Testis (tissue), 3 donors: ENCODE results near the gene OR5P2. TPM values are rescaled to one million over a fixed set of nuclear protein-coding genes. Genes with fewer than 3 reads are reported as not detected.
"Not testable (repeated sequence)": the region's sequence is repeated elsewhere in the genome, so short reads cannot be mapped to it uniquely, and the experiment has no call there.

ENCODE experiments used
- DNase-seq: peaks from one replicate; pipeline ENCODE4 v3.0.0-alpha.2; 2019
- H3K27ac ChIP-seq, 2 donors: fragments of 200-600 bp; sonication (generic); one replicate each; pipeline ENCODE4 v1.5.1; 2019
- H3K27me3 ChIP-seq: fragments of 200-600 bp; sonication (generic); one replicate; pipeline ENCODE4 v1.5.1; 2019
- H3K36me3 ChIP-seq: fragments of 200-600 bp; sonication (generic); one replicate; pipeline ENCODE4 v1.5.1; 2017; ENCODE audit warnings: low read depth; ENCODE audit errors: missing control alignments
- H3K4me1 ChIP-seq: fragments of 200-600 bp; sonication (generic); one replicate; pipeline ENCODE4 v1.5.1; 2019
- H3K4me3 ChIP-seq, 2 donors: fragments of 200-600 bp; sonication (generic); one replicate each; pipeline ENCODE4 v1.5.1; 2017 to 2019
- H3K9me3 ChIP-seq: fragments of 200-600 bp; sonication (generic); one replicate; pipeline ENCODE4 v1.5.1; 2017
- POLR2A ChIP-seq: fragments of 450-650 bp; IDR thresholded peaks from one replicate; pipeline ENCODE4 v1.6.1; 2017; ENCODE audit warnings: antibody characterized with exemption, mild to moderate bottlenecking, moderate library complexity
- WGBS, 2 donors: methylation state at CpG; one replicate each; pipeline ENCODE4 v1.1.5; 2018; 5-methylcytosine and 5-hydroxymethylcytosine counted together
- intact Hi-C: fragments of 100-400 bp; cut with DNase I; formaldehyde crosslinking; loops from one replicate; pipeline ENCODE4 v1.15.1; 2023; ENCODE audit warnings: low total_unique reads
- polyA plus RNA-seq: library from polyadenylated mRNA; stranded (reverse); fragments of 350-450 nt; fragmentation: Illumina TruSeq; extraction: RNeasy Lipid Tissue Mini Kit (QIAGEN cat#74804); gene quantifications from one replicate; pipeline ENCODE4 v1.2.3, GENCODE V29; 2014; ENCODE audit warnings: low read depth, low replicate concordance; ENCODE audit not compliant: insufficient read depth
- total RNA-seq, 2 donors: library from RNA; depleted of rRNA; stranded (reverse); fragments of >200 nt; gene quantifications; one replicate each; pipeline ENCODE4 v1.2.3, GENCODE V29; 2016
- TF ChIP-seq, protein P1 (sequence below), 3 experiments: fragments of 450-650 bp in 2 of 3; fragments of 200-600 bp in 1 of 3; sonication (generic) in 1 of 3; IDR thresholded peaks; one replicate each; pipeline ENCODE4 v1.5.1; 2016 to 2019; ENCODE audit warnings: antibody characterized with exemption in 3 of 3, mild to moderate bottlenecking in 2 of 3, moderate library complexity in 1 of 3

The OR5P2 gene
- total and polyA plus RNA-seq, 3 donors from 2014 or later = 0.62 TPM; not detected in 2

DNA sequence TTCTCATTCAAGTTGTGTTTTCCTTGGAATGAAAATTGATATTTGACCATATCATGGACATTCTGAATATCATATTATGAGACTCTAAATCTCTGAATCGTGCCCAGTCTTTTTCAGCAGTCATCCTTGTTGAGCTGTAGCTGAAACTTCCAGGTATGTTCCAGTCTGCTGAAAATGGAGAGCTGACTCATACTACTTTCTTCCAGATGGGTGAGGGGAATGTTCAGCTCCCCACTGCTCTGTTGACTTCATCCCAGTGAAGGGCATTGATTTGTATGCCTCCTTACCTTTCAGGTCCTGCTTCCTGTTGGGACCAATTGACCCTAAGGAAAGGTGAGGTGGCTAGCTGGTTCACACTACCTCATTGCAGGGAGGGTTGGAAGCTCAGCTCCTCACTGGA, 3.5 kb downstream of the OR5P2 start:
- no peak overlapping the region for H3K27ac ChIP-seq
- H3K36me3 ChIP-seq = no peaks in the 10 kb centered on the region
- DNase-seq = no peak
- H3K4me1 ChIP-seq = no peaks in the 10 kb centered on the region
- H3K4me3 ChIP-seq = no peak overlapping the region
- intact Hi-C loops = no loop called here
- TF ChIP-seq POLR2A = no peak
- TF ChIP-seq, protein P1, sequence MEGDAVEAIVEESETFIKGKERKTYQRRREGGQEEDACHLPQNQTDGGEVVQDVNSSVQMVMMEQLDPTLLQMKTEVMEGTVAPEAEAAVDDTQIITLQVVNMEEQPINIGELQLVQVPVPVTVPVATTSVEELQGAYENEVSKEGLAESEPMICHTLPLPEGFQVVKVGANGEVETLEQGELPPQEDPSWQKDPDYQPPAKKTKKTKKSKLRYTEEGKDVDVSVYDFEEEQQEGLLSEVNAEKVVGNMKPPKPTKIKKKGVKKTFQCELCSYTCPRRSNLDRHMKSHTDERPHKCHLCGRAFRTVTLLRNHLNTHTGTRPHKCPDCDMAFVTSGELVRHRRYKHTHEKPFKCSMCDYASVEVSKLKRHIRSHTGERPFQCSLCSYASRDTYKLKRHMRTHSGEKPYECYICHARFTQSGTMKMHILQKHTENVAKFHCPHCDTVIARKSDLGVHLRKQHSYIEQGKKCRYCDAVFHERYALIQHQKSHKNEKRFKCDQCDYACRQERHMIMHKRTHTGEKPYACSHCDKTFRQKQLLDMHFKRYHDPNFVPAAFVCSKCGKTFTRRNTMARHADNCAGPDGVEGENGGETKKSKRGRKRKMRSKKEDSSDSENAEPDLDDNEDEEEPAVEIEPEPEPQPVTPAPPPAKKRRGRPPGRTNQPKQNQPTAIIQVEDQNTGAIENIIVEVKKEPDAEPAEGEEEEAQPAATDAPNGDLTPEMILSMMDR (IDR thresholded peaks at IDR 0.05) = no peak
- H3K27me3 ChIP-seq = no peaks in the 10 kb centered on the region
- 20 to 50% methylated on average over 1 of the region's 1 CpG for WGBS, 2 donors
- H3K9me3 ChIP-seq = no peaks in the 10 kb centered on the region

DNA sequence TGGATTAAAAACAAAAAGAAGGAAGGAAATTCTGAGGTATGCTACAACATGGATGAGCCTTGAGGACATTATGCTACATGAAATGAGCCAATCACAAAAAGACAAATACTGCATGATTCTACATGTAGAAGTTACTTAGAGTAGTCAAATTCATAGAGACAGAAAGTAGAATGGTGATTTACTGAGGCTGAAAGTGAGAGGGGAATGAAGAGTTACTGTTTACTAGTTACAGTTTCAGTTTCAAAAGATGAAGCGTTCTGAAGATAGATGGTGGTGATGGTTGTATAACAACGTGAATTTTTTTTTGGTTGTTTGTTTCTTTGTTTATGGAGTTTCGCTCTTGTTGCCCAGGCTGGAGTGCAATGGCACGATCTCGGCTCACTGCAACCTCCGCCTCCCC, 9.5 kb downstream of the OR5P2 start:
- 73 to 79% methylated on average over 6 of the region's 6 CpGs for WGBS, 2 donors
- H3K36me3 ChIP-seq = no peaks in the 10 kb centered on the region
- intact Hi-C loops = no loop called here
- H3K9me3 ChIP-seq = no peaks in the 10 kb centered on the region
- no peak for TF ChIP-seq POLR2A
- TF ChIP-seq, protein P1 (IDR thresholded peaks at IDR 0.05) = no peak
- H3K27me3 ChIP-seq = no peaks in the 10 kb centered on the region
- no peak overlapping the region for H3K27ac ChIP-seq
- H3K4me3 ChIP-seq = no peak overlapping the region
- no peaks in the 10 kb centered on the region for H3K4me1 ChIP-seq
- no peak for DNase-seq

DNA sequence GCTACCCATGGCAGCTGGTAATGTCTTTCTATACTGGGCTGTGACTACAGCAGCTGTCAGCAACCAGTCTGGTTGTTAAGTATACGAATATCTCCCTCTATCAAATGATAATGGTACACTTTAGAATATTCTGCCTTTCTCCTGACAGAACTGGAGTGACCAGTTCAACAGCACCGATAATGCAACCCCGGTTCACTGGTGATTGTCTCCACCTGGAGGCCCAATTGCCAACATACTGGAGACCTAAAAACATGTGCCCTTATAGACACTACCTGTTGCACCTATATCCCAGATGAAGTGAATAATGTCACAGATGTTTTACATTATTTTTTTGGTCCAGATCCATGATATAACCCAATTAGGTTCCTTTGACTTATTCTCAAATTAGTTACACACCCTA, 21.1 kb downstream of the OR5P2 start:
- no peak for DNase-seq
- no peak overlapping the region for H3K4me3 ChIP-seq
- no peak overlapping the region for H3K27ac ChIP-seq
- TF ChIP-seq, protein P1 (IDR thresholded peaks at IDR 0.05) = no peak
- TF ChIP-seq POLR2A = no peak
- intact Hi-C loops = no loop called here
- H3K4me1 ChIP-seq = no peaks in the 10 kb centered on the region
- no peaks in the 10 kb centered on the region for H3K9me3 ChIP-seq
- no peaks in the 10 kb centered on the region for H3K27me3 ChIP-seq
- 80% methylated on average over 3 of the region's 3 CpGs for WGBS, 2 donors
- no peaks in the 10 kb centered on the region for H3K36me3 ChIP-seq

DNA sequence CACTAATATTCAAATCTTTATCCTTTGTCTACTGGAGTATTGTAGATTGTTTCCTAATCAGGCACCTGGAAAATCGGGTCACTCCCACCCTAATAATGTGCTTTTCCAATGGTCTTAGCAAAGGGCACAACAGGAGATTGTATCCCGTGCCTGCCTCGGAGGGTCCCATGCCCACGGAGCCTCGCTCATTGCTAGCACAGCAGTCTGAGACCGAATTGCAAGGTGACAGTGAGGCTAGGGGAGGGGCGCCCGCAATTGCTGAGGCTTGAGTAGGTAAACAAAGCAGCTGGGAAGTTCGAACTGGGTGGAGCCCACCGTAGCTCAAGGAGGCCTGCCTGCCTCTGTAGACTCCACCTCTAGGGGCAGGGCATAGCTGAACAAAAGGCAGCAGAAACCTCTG, 32.4 kb downstream of the OR5P2 start:
- intact Hi-C loops = not testable (repeated sequence)

DNA sequence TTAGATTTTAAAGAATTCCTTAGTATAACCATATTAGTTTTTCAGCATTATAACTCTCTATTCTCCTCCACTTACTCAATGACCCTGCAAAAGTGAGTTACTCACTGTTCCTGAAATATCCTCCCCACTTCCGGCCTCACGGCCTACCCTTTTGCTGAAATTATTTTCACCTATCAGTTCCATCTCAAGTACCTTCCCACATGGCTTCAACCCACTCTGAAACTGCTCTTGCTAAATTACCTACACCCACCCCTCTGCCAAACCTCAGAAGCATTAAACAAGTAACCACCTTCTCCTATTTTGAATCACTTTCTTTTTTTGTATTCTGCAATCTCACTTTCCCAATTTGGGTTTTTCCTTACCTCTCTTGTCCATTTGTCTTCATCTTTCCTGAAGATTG, 37.7 kb downstream of the OR5P2 start:
- WGBS, 2 donors = 64 to 72% methylated on average over 2 of the region's 2 CpGs
- H3K36me3 ChIP-seq = no peaks in the 10 kb centered on the region
- intact Hi-C loops = no loop called here

More for the DNA sequence above, 32.4 kb downstream of the OR5P2 start:
- 90 to 93% methylated on average over 9 to 10 of the region's 10 CpGs for WGBS, 2 donors
- H3K9me3 ChIP-seq, H3K27ac ChIP-seq, DNase-seq, H3K4me1 ChIP-seq, H3K27me3 ChIP-seq, H3K36me3 ChIP-seq, H3K4me3 ChIP-seq: not testable (repeated sequence)

More for the DNA sequence above, 37.7 kb downstream of the OR5P2 start:
- no peaks in the 10 kb centered on the region for H3K9me3 ChIP-seq
- no peak for DNase-seq
- H3K4me1 ChIP-seq = no peaks in the 10 kb centered on the region
- TF ChIP-seq POLR2A = no peak
- TF ChIP-seq, protein P1 (IDR thresholded peaks at IDR 0.05) = no peak
- H3K27me3 ChIP-seq = no peaks in the 10 kb centered on the region
- no peak overlapping the region for H3K4me3 ChIP-seq
- no peak overlapping the region for H3K27ac ChIP-seq
